Measurements from ENCODE around the gene NDFIP1.

NDFIP1 gene

DNA sequence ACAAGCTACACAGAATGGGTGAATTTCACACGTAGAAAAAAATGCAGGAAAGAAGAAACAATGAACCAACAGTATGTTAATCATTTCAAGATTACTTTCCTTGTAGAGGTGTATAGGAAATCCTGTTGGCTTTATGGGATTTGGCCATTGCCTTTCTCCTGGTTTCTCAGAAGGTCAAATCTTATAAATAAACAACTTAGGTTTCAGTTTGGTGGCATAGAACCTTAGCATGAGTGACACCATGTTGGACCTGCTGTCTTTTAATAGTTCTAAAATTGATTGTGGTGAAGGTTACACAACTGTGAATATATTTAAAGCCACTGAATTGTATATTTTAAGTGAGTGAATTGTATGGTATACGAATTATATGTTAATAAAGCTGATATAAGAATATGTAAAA is 16.7 kb upstream of the NDFIP1 start:
- no peak for DNase-seq (ENCODE audit: low spot score)

DNA sequence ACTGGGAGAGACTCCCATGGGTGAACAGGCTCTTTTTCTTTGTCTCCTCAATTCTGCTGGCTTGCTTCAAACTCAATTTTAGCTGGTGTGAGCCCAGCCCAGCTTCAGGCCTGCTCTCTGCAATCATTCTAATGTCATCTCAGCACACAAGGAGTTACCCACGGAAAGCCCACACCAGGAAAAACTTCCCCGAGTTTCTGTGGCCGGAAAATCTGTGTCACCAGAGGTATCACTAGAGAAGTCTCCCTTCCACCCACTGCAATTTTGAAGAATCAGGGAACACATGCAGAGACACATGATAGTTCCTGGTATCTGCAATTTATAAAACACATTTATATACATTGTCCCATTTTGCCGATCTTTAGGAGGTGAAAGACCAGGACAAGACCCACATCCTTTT is 13.5 kb upstream of the NDFIP1 start:
- DNase-seq (ENCODE audit: low spot score) = no peak

DNA sequence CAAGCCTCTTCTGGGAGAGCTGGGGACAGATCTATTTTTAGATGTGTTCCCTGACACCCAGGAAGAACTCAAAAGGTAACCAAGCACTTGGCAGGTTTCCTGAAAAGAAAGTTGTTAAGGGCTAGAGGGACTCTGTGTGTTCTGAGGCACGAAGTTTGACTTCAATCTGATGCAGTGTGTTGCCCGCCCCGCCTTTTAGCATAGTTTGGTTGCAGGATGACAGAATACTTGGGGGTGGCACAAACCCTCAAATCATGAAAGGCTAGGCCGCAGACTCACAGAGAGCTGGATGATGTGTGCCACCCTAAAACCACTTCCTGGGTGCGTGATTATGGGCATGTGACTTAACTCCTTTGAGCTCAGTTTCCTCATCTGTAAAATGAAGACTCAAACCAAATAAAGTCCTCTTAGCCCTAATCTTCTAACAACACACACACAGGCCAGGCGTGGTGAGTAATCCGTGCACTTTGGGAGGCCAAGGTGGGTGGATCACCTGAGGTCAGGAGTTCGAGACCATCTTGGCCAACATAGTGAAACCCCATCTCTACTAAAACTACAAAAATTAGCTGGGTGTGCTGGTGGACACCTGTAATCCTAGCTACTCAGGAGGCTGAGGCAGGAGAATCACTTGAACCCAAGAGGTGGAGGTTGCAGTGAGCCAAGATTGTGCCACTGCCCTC is 12.8 kb upstream of the NDFIP1 start:
- DNase-seq (ENCODE audit: low spot score) = no peak

DNA sequence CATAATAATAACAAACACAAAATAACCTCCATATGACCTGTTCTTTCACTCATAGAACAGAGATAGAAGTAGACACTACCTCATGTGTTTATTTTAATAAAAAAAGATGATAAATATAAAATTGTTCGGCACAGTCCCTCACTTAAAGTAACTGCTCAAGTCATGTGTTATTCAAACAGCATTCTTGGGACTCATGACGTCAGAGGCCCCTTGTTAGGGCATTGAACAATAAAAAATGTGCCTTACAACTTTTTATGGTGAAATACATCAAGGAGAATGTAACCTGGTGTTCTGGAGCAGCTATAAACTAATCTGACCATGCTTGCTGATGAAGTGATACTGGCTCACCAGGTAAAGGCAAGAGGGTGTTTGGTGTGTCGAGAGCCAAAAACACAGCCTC is 12.2 kb upstream of the NDFIP1 start:
- DNase-seq (ENCODE audit: low spot score) = no peak

DNA sequence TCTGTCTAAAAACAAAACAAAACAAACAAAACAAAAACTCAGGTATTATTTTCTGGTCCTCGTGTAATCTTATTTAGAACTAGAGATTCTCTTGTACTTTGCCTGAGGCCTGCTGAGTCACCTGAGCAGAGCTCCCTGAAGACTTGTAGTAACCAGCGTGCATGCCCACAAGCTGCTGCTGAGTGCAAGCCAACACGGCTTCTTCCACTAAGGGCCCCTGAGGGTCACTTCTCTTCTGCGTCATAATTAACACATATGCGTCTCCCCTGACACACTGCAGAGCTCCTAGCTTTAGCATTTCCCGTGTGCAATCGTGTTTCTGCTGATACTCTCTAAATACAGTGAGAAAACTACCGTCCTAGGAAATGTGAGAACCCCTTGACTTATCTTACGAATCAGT is 10.9 kb upstream of the NDFIP1 start:
- no peak for DNase-seq (ENCODE audit: low spot score)

DNA sequence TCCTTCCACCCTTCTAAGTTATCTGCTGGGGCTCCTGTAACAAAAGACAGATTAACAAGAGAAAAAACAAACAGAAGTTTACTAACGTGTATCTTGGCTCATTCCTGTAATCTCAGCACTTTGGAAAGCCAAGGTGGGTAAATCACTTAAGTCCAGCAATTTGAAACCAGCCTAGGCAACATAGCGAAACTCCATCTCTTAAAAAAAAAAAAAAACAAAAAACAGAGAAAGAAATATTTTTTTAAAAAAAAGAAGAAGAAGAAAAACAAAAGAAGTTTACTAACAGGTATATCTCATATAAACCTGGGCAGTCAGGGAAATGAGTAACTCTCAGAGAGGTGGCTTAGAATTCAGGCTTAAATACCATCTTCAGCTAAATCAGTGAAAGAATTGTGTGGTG is 10.3 kb upstream of the NDFIP1 start:
- DNase-seq (ENCODE audit: low spot score) = no peak

DNA sequence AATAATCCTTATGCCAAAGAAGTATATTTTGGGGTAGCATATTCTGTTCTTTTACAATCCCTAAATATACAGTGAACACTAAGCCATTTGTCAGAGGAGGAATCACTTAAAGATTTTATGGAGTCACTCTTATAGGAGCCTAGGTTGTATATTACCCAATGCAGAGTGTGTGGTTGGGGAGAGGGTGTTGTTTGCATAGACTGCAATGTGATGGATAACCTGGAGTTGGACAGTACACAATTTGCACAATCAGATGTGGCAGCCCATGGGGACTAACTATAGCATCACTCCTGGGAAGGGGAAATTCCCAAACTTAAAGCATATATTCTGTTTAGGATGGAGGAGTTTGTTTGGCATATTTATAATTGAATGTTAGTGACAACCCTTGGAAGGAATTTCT is 9.6 kb upstream of the NDFIP1 start:
- DNase-seq (ENCODE audit: low spot score) = no peak

DNA sequence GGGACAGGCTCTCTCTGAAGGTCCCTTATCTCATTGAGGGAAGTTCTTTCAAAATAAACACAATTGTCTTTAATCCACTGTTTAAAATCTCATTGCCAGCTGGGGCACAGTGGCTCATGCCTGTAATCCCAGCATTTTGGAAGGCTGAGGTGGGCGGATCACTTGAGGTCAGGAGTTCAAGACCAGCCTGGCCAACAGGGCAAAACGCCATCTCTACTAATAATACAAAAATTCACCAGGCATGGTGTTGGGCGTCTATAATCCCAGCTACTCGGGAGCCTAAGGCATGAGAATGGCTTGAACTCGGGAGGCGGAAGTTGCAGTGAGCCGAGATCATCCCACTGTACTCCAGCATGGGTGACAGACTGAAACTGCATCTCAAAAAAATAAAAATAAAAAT is 8.3 kb upstream of the NDFIP1 start:
- no peak for DNase-seq (ENCODE audit: low spot score)

DNA sequence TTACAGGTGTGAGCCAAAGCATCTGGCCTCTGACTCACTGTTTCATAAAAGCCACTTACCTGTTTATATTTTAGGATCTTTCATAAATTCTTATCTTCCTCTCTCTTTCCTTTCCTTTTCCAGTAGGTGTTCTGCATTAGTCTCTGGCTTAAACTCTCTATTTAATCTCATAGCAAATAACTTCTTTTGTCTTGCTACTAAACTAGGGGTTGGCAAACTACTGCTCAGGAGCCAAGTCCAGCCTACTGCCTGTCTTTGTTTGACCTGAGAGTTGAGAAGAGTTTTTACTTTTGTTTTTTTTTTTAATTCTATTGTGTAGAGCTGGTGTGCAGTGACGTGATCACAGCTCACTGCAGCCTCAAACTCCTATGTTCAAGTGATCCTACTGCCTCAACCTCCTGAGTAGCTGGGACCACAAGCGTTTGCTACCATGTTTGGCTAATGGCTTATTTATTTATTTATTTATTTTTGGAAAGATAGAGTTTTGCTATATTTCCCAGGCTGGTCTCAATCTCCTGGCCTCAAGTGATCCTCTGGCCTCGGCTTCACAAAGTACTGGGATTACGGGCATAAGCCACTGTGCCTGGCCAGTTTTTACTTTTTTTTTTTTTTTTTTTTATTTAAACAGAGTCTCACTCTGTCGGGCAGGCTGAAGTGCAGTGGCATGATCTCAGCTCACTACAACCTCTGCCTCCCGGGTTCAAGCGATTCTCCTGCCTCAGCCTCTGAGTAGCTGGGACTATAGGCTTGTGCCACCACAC is 5.4 kb upstream of the NDFIP1 start:
- no peak for DNase-seq (ENCODE audit: low spot score)

DNA sequence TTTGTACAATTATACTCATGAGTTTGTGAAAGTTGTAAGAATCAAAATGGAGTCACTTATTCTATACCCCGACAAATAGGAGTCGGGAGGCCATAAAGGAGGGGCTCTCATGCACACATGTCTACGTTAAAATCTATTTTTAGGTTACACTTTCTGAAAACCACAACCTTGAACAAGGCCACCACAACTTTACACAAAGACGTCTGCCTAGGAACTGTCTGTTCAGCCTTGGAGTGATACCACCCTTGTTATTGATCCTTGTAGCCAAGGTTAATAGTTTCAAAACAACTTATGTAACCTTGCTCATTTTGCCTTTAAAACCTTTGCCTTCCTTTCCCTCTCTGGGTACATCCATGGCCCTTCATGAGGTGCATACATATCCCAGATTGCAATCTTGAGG is 4.1 kb upstream of the NDFIP1 start:
- no peak for DNase-seq (ENCODE audit: low spot score)

DNA sequence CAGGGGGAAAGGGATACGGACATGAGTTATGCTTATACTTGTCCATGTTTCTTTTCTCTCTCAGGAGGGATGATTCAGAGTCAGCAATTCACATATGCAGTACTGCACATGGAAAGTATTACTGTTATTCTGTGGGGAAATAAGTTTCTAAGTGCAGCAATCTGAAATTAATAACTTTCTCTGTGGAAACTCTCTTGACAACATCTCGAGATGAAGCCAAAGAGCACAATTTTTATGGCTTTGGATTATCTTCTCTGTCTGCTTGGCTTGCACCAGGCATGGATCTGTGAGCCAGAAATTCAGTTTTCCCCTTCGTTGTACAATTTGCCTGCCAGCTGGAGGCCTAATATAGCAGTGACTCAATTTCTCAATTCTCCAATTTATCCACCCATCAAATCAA is 2.5 kb upstream of the NDFIP1 start:
- no peak for DNase-seq (ENCODE audit: low spot score)

DNA sequence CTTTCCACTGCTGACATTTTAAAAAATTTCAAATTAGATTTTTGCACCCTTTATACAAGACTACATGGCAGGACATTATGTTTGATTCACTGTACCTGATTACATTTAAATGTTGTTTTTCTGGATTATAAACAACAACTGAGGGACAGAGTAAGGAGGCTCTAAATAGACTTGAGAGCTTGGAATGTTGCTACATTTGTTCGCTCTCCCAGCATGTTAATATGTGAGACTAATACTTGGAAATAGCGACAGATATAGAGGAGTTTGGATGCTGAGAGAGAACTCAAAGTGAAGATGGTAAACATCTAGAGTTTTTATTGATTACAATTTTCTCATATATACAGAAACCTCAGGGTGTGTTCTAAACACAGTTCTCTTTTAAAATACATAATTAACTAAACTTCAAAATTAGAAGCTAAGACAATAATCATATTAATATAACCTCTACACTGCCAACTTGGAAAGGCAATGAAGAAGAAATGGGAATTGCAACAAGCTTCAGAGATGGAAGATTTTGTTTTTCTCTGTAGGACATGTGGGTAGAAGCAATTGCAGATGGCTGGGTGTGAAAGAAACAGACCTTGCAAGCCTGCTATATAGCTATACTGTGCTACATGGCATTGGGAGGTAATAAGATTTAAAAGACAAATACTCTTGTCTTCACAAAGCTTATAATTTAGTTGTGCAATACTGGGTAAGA is 1.4 kb upstream of the NDFIP1 start:
- DNase-seq (ENCODE audit: low spot score) = no peak

DNA sequence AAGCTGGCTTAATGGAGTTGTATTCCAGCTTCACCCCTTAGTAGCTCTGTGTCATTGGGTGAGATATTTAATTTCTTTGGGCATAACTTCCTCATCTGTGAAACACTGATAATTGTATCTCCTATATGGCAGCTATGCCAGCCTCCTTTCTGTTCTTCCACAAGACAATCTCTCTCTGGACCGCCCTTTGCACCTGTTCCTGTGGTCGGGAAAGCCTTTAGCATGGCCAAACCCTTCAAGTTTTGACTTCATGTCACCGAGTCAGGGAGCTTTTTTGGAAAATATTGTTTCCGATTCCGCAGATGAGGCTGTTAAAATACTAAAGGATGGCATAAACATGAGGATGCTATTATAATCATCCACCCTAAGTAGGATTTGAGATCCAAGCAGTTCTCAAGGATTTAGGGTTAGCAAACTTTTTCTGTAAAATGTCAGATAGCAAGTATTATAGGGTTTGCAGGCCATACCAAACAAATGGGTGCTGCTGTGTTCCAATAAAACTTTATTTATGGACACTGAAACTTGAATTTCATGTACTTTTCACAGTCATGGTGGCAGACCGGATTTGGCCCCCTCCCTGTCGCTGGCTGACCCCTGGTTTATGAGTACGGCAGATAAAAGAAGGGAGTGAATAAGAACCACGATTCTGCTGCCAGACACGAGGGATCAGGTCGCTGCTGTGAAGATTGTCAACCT is 695 bp upstream of the NDFIP1 start:
- DNase-seq (ENCODE audit: low spot score) = no peak

DNA sequence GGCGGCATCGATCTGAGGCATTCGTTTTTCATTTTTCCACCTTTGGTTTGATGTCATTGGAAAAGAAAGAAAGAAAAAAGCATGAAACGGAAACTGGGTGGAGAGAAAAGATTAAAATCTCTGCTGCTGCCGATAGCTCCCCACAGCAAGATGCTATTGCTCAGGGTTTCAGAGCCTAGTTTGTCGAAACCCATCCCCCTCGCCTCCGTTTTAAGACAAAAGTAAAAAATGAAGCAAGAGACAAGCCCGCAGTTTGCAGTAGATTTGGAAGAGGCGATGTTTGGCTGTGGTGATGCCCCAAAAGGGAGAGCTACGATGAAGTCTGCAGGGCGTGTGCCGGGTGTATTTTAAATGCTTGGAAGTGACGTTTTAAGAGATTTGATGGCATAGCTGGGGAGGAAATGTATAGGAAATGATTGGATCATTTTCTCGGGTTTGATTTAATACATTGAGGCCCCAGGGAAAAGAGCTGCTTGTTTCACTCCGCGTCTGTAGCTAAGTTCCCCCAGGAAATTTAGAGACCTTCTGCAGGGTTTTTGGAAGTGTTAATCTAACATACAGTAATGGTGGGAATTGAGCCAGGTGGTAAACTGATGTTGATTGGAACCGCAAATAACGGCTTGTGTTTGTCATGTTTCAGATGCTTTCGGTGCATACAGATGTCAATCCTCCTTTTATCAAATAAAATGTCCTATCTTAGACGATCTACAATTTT is 909 bp downstream of the NDFIP1 start:
- DNase-seq (ENCODE audit: low spot score) = peak; percentile 43

DNA sequence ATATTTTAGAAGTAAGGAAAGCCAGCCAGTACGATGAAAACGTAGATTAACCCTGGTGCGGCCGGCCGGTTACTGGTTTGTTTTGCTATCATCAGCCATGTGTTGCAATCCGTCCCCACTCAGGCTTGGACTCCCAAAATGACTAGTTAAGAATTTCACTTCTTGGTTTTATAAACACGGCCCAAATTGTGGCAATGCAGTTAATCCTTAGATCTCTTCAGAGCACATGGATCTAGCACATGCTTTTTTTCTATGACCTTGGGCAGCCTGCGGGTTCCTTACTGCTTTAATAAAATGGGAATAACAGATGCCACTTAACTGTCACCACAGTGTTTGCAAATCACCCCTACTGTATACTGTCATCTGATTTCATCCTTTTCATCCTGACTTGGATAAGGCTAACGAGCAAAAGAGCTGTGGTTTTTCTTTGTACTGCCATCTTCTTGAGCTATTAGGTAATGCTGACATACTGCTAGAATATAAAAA is 1.5 kb downstream of the NDFIP1 start:
- DNase-seq (ENCODE audit: low spot score) = peak; percentile 30

DNA sequence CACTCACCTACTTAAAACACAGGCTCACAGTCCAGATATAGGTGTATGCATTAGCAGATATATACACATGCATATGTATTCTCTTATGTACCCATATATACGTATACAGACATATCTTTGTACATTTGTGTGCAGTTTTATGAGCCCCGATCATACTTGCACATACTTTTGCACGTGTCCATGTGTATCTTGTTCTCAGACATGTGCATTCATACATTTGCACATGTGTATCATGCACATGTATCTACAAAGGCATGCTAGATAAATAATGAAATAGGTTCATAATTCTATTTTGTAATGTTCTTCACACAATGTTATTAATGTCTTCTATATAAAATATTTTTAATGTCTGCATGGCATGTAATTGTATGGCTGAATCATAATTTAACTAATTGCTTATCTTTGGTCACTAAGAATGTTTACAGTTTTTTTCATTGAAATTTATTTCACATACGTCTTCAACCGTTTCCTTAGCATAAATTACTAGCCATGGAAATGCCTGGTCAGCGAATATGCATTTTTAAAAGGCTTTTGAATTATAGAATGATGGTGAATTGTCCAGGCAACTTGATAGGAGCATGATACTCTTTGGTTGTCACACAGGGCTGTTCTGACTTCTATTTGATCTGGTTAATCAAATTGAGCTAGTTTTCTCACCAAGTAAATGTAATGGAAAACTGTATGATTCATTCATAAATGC is 2.6 kb downstream of the NDFIP1 start:
- no peak for DNase-seq (ENCODE audit: low spot score)

DNA sequence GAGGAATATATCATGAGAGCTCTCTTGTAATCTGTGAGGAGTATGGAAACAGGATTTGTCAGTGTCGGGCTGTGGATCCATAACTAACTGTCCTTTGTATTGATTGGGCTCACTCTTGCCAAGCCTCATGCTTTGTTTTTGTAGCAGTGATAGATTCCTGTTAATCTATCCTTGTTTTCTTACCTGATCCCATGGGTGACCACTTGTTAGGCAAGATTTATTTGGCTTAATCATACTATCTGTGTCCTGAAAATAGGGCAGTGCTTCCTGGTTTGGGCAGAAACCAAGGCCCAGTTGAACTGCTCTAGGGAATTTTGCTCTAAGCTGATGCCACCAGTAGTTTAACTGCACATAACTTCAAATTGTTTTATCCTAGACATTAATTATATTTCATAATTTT is 6.1 kb downstream of the NDFIP1 start:
- DNase-seq (ENCODE audit: low spot score) = no peak

DNA sequence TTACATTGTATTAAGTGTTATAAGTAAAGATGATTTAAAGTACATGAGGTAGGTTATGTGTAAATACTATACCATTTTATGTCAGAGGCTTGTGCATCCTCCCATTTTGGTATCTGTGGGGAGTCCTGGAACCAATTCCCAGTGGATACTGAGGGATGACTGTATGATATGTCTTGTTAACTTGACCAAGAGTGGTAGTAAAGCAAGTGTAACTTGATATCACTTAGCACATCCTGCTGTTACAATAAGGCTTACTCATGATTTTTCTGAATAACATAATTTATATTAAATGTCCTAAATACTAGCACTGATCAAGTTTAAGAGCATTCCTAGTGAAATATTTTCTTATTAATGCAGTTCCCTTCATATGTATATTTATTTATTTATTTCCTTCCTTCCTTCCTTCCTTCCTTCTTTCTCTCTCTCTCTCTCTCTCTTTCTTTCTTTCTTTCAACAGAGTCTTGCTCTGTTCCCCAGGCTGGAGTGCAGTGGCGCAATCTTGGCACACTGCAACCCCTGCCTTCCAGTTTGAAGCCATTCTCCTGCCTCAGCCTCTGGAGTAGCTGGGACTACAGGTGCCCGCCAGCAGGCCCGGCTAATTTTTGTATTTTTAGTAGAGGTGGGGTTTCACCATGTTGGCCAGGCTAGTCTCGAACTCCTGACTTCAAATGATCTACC is 7.5 kb downstream of the NDFIP1 start:
- DNase-seq (ENCODE audit: low spot score) = no peak

DNA sequence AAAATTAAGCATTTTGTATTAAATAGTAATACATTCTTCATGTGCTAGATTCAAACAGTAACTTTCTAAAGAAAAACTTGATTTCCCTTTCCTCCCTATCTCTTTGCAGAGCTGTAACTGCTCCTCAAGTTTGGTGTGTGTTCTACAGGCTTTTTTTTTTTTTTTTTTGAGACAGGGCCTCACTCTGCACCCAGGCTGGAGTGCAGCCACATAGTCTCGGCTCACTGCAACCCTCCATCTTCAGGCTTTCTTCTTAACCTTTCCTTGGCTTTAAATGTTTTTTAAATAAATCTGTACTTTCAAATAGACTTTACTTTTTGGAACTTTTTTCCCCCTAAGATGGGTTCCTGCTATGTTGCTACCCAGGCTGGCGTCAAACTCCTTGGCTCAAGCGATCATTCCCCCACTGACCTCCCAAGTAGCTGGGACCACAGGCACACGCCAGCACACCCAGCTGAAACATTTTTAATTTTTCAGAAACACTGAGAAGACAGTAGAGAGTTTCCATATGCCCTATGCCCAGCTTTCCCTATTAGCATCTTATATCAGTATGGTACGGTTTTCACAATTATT is 9.1 kb downstream of the NDFIP1 start:
- DNase-seq (ENCODE audit: low spot score) = no peak

DNA sequence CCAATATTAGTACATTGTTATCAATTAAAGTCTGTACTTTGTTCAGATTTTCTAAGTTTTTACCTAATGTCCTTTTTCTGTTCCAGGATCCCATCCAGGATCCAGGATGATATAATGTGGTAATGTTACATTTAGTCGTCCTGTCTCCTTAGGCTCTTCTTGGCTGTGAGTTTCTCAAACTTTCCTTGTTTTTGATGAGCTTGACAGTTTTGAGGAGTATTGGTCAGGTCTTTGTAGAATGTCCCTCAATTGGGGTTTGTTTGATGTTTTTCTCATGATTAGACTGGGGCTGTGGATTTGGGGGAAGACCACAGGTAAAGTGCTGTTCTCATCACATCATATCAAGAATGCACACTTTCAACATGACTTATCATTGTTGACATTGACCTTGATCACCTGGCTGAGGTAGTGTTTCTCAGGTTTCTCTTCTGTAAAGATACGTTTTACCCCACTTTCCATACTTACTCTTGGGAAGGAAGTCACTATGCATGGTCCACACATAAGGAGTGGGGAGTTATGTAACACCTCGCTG is 9.6 kb downstream of the NDFIP1 start:
- no peak for DNase-seq (ENCODE audit: low spot score)

Measured in D341Med (cell line).